Astrocyte of the spinal cord (primary cell): ENCODE data around the gene SNURF.
"Not testable (repeated sequence)": the region's sequence is repeated elsewhere in the genome, so short reads cannot be mapped to it uniquely, and the experiment has no call there.

Experiments
- DNase-seq: peaks from one replicate; pipeline ENCODE4 v3.0.0; 2011; ENCODE audit warnings: low read depth, low spot score
- H3K4me3 ChIP-seq: 2 replicates; pipeline ENCODE4 v1.5.1; 2011; ENCODE audit warnings: low read depth, mild to moderate bottlenecking, low read length, moderate library complexity
- in situ Hi-C: cut with HindIII; loops from 2 replicates; pipeline ENCODE4 v1.10.0; 2017; ENCODE audit warnings: low sequenced_read_pairs
- TF ChIP-seq, protein P1 (sequence below): IDR thresholded peaks from 2 replicates; pipeline ENCODE4 v1.5.1; 2012; ENCODE audit warnings: low read depth, mild to moderate bottlenecking, low read length, inconsistent platforms

The SNURF gene

DNA sequence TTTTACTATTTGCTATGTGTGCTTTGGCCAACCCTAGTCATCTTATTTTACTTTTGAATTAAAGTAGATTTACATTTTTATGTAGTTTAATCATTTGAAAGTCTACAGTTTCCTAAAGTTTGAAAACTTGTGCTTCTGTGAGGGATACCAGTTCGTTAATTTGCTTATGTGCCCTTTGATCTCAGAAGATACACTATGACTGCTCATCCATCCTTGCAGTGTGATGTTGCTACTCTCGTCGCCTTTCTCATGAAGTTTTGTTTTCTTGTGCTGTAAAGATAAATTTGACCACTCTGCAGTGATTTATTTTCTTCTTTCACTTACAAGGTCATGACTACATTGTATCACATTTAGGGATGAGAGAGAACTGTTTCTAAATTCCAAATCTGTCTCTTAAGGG is 16.3 kb downstream of the SNURF start:
- TF ChIP-seq, protein P1, sequence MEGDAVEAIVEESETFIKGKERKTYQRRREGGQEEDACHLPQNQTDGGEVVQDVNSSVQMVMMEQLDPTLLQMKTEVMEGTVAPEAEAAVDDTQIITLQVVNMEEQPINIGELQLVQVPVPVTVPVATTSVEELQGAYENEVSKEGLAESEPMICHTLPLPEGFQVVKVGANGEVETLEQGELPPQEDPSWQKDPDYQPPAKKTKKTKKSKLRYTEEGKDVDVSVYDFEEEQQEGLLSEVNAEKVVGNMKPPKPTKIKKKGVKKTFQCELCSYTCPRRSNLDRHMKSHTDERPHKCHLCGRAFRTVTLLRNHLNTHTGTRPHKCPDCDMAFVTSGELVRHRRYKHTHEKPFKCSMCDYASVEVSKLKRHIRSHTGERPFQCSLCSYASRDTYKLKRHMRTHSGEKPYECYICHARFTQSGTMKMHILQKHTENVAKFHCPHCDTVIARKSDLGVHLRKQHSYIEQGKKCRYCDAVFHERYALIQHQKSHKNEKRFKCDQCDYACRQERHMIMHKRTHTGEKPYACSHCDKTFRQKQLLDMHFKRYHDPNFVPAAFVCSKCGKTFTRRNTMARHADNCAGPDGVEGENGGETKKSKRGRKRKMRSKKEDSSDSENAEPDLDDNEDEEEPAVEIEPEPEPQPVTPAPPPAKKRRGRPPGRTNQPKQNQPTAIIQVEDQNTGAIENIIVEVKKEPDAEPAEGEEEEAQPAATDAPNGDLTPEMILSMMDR = no peak
- DNase-seq = no peak
- in situ Hi-C loops = no loop called here
- no peak overlapping the region for H3K4me3 ChIP-seq

DNA sequence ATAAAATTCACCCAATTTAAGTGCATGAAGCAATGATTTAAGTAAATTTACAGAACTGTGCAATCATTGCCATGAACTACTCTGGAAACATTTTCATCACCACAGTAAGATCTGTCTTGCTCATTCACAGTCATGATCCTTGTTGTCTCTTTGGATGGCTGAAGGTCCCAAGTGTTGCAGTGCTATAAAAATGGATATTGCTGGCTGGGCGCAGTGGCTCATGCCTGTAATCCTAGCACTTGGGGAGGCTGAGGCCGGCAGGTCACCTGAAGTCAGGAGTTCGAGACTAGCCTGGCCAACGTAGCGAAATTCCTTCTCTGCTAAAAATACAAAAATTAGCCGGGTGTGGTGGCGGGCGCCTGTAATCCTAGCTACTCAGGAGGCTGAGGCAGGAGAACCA is 17.0 kb downstream of the SNURF start:
- DNase-seq = no peak
- H3K4me3 ChIP-seq = no peak overlapping the region
- in situ Hi-C loops = no loop called here
- TF ChIP-seq, protein P1 = no peak

DNA sequence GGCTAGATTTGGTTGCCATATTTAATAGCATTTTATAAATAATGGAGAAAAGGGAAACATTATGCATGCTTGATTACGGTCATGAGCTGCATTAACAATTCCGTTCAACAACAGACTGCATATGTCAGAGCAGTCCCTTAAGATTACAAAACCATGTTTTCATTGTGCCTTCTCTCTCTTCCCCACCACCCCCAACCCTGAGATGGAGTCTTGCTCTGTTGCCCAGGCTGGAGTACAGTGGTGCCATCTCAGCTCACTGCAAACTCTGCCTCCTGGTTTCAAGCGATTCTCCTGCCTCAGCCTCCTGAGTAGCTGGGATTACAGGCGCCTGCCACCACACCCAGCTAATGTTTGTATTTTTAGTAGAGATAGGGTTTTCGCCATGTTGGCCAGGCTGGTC is 17.9 kb downstream of the SNURF start:
- DNase-seq, H3K4me3 ChIP-seq, in situ Hi-C loops: not testable (repeated sequence)

- TF ChIP-seq, protein P1 = peak; percentile 13
- in situ Hi-C loops = no loop called here
- H3K4me3 ChIP-seq = no peak overlapping the region
- DNase-seq = no peak
These were observed 22.1 kb downstream of the SNURF start for GRCh38 chr15:24976932-24977331.

- no peak for DNase-seq
- no peak overlapping the region for H3K4me3 ChIP-seq
- in situ Hi-C loops = no loop called here
- TF ChIP-seq, protein P1 = no peak
These were observed 22.9 kb downstream of the SNURF start for GRCh38 chr15:24977686-24978085.

DNA sequence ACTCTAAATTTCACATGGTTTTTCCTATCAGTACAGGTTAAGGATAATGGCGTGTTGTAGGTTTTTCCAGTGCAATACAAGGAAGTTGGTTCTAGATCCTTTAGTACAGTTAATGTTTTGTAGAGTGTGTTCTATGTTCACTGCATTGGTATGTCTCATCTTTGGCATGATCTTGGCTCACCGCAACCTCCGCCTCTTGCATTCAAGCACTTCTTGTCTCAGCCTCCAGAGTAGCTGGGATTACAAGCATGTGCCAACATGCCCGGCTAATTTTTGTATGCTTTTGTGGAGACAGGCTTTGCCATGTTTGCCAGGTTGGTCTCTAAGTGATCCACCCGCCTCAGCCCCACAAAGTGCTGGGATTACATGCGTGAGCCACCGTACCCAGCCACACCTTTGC is 30.4 kb downstream of the SNURF start:
- TF ChIP-seq, protein P1 = no peak
- DNase-seq = no peak
- in situ Hi-C loops = no loop called here
- no peak overlapping the region for H3K4me3 ChIP-seq

GRCh38 chr15:24986653-24987052 is 31.9 kb downstream of the SNURF start:
- H3K4me3 ChIP-seq = no peak overlapping the region
- TF ChIP-seq, protein P1 = no peak
- DNase-seq = no peak
- in situ Hi-C loops = no loop called here
